ENCODE measurements around the gene B4GALNT3. TPM values are rescaled to one million over a fixed set of nuclear protein-coding genes. Genes with fewer than 3 reads are reported as not detected.

Gene B4GALNT3
- total RNA-seq, 1 donor from 2014 or later = 67.0 TPM

GRCh38 chr12:461425-461824 is 1.7 kb downstream of the B4GALNT3 start:
- no peak for DNase-seq (ENCODE audit: low spot score, unreplicated experiment)
- Mint-ChIP-seq H3K4me3 (ENCODE audit: low read depth) (peak overlapping the region; percentile 81), H3K36me3 (ENCODE audit: insufficient read depth) (peaks cover 4% of the 10 kb centered on the region), H3K27ac (peak overlapping the region; percentile 65), H3K4me1 (ENCODE audit: low read depth) (peaks cover 28% of the 10 kb centered on the region), H3K27me3 (peaks cover 52% of the 10 kb centered on the region), H3K9me3 (ENCODE audit: low read depth) (no peaks in the 10 kb centered on the region)
- TF ChIP-seq, protein P1, sequence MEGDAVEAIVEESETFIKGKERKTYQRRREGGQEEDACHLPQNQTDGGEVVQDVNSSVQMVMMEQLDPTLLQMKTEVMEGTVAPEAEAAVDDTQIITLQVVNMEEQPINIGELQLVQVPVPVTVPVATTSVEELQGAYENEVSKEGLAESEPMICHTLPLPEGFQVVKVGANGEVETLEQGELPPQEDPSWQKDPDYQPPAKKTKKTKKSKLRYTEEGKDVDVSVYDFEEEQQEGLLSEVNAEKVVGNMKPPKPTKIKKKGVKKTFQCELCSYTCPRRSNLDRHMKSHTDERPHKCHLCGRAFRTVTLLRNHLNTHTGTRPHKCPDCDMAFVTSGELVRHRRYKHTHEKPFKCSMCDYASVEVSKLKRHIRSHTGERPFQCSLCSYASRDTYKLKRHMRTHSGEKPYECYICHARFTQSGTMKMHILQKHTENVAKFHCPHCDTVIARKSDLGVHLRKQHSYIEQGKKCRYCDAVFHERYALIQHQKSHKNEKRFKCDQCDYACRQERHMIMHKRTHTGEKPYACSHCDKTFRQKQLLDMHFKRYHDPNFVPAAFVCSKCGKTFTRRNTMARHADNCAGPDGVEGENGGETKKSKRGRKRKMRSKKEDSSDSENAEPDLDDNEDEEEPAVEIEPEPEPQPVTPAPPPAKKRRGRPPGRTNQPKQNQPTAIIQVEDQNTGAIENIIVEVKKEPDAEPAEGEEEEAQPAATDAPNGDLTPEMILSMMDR (IDR thresholded peaks at IDR 0.05; ENCODE audit: unreplicated experiment) = no peak

GRCh38 chr12:462936-463705 is 3.4 kb downstream of the B4GALNT3 start:
- Mint-ChIP-seq H3K9me3 (ENCODE audit: low read depth) (no peaks in the 10 kb centered on the region), H3K27me3 (peaks cover 39% of the 10 kb centered on the region), H3K27ac (no peak overlapping the region), H3K4me1 (ENCODE audit: low read depth) (peaks cover 28% of the 10 kb centered on the region), H3K4me3 (ENCODE audit: low read depth) (no peak overlapping the region), H3K36me3 (ENCODE audit: insufficient read depth) (peaks cover 4% of the 10 kb centered on the region)
- TF ChIP-seq, protein P1 (IDR thresholded peaks at IDR 0.05; ENCODE audit: unreplicated experiment) = no peak
- no peak for DNase-seq (ENCODE audit: low spot score, unreplicated experiment)

- no peak for DNase-seq (ENCODE audit: low spot score, unreplicated experiment)
- no peak overlapping the region for H3K27ac Mint-ChIP-seq
- peaks cover 4% of the 10 kb centered on the region for H3K36me3 Mint-ChIP-seq (ENCODE audit: insufficient read depth)
- peaks cover 30% of the 10 kb centered on the region for H3K4me1 Mint-ChIP-seq (ENCODE audit: low read depth)
- no peaks in the 10 kb centered on the region for H3K9me3 Mint-ChIP-seq (ENCODE audit: low read depth)
- TF ChIP-seq, protein P1 (IDR thresholded peaks at IDR 0.05; ENCODE audit: unreplicated experiment) = no peak
- peaks cover 28% of the 10 kb centered on the region for H3K27me3 Mint-ChIP-seq
- H3K4me3 Mint-ChIP-seq (ENCODE audit: low read depth) = no peak overlapping the region
Observed at GRCh38 chr12:464484-465267, 4.9 kb downstream of the B4GALNT3 start.

DNA sequence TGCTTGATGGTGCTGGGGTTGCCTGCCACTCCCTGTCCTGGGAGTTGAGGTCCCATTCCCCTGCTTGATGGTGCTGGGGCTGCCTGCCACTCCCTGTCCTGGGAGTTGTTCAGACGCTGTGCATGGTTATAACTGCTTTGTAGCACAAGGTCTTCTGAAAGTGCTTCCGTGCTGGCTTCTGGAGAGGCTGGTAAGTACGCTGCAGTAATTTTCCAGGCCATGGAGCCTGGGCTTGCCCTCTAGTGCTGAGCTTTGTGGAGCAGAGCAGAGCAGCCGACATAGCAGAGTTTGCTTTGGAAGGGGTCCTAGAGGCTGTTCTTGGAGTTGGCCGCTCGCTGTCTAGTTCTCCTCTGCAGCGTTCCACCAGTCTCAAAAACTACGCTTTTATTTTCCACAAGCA is 6.3 kb downstream of the B4GALNT3 start:
- Mint-ChIP-seq H3K9me3 (ENCODE audit: low read depth) (no peaks in the 10 kb centered on the region), H3K27me3 (peaks cover 24% of the 10 kb centered on the region), H3K36me3 (ENCODE audit: insufficient read depth) (peaks cover 4% of the 10 kb centered on the region), H3K4me1 (ENCODE audit: low read depth) (peaks cover 28% of the 10 kb centered on the region), H3K27ac (no peak overlapping the region), H3K4me3 (ENCODE audit: low read depth) (no peak overlapping the region)
- TF ChIP-seq, protein P1 (IDR thresholded peaks at IDR 0.05; ENCODE audit: unreplicated experiment) = no peak
- DNase-seq (ENCODE audit: low spot score, unreplicated experiment) = no peak

DNA sequence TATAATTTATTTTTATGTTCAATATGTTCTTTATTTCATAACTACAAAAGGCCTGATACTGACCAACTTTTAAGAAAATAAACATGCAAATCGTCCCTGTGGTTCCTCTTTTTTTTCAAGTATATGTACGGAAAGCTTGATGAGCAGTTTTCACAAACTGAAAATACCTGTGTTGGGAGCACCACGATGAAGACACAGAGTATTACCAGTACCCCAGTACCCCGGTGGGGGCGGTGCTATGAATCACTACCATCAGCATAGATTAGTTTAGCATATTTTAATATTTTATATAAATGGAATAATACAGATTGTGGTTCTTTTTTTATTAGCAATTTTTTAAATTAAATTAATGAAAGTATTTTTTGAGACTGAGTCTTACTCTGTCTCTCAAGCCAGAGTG is 7.0 kb downstream of the B4GALNT3 start:
- Mint-ChIP-seq H3K4me1 (ENCODE audit: low read depth) (peaks cover 22% of the 10 kb centered on the region), H3K4me3 (ENCODE audit: low read depth) (no peak overlapping the region), H3K27ac (no peak overlapping the region), H3K27me3 (peaks cover 17% of the 10 kb centered on the region), H3K36me3 (ENCODE audit: insufficient read depth) (peaks cover 4% of the 10 kb centered on the region), H3K9me3 (ENCODE audit: low read depth) (no peaks in the 10 kb centered on the region)
- TF ChIP-seq, protein P1 (IDR thresholded peaks at IDR 0.05; ENCODE audit: unreplicated experiment) = no peak
- DNase-seq (ENCODE audit: low spot score, unreplicated experiment) = no peak
